Trophoblast cell (in vitro differentiated cells and primary cell): ENCODE measurements around the gene SPPL2C.
A peak's percentile ranks its signal among the peaks of the same experiment; 100 is the strongest.

Experiments
- DNase-seq, 2 donors: peaks; one replicate each; pipeline ENCODE4 v3.0.0-alpha.2; 2016
- H2AFZ ChIP-seq: 2 replicates; pipeline ENCODE4 v1.6.1; 2013; ENCODE audit warnings: low read length, moderate library complexity, mild to moderate bottlenecking; ENCODE audit not compliant: insufficient read depth, poor library complexity
- H2AK5ac ChIP-seq: 2 replicates; pipeline ENCODE4 v1.6.1; 2013; ENCODE audit warnings: mild to moderate bottlenecking, low read length
- H2BK120ac ChIP-seq: 2 replicates; pipeline ENCODE4 v1.6.1; 2013; ENCODE audit warnings: low read length, mild to moderate bottlenecking, moderate library complexity; ENCODE audit not compliant: insufficient read depth, poor library complexity
- H2BK12ac ChIP-seq: 2 replicates; pipeline ENCODE4 v1.6.1; 2013; ENCODE audit warnings: mild to moderate bottlenecking, low read length, moderate library complexity
- H2BK5ac ChIP-seq: 2 replicates; pipeline ENCODE4 v1.6.1; 2013; ENCODE audit warnings: low read length, low read depth, moderate library complexity, mild to moderate bottlenecking; ENCODE audit not compliant: poor library complexity
- H3K14ac ChIP-seq: 2 replicates; pipeline ENCODE4 v1.6.1; 2013; ENCODE audit warnings: mild to moderate bottlenecking, low read length
- H3K18ac ChIP-seq: 2 replicates; pipeline ENCODE4 v1.6.1; 2013; ENCODE audit warnings: mild to moderate bottlenecking, low read length
- H3K23ac ChIP-seq: 2 replicates; pipeline ENCODE4 v1.6.1; 2013; ENCODE audit warnings: low read length
- H3K27ac ChIP-seq: 2 replicates; pipeline ENCODE4 v1.5.1; 2013; ENCODE audit warnings: low read depth, mild to moderate bottlenecking, inconsistent platforms, low read length, moderate library complexity
- H3K27me3 ChIP-seq: 2 replicates; pipeline ENCODE4 v1.6.1; 2013; ENCODE audit warnings: inconsistent platforms, mild to moderate bottlenecking, low read length, moderate library complexity; ENCODE audit not compliant: insufficient read depth
- H3K36me3 ChIP-seq, 2 experiments: 1 replicate in 1 of 2; 2 replicates in 1 of 2; pipeline ENCODE4 v1.6.1; 2013; ENCODE audit warnings: low read length in 2 of 2, mild to moderate bottlenecking in 2 of 2, moderate library complexity in 1 of 2; ENCODE audit not compliant: insufficient read depth in 2 of 2, control insufficient read depth in 1 of 2
- H3K4ac ChIP-seq: 2 replicates; pipeline ENCODE4 v1.6.1; 2013; ENCODE audit warnings: low read depth, mild to moderate bottlenecking, low read length, moderate library complexity
- H3K4me1 ChIP-seq, 2 experiments: 1 replicate in 1 of 2; 2 replicates in 1 of 2; pipeline ENCODE4 v1.6.1; 2013; ENCODE audit warnings: low read length in 2 of 2, mild to moderate bottlenecking in 2 of 2, moderate library complexity in 1 of 2; ENCODE audit not compliant: insufficient read depth in 2 of 2, control insufficient read depth in 1 of 2
- H3K4me2 ChIP-seq: 2 replicates; pipeline ENCODE4 v1.6.1; 2013; ENCODE audit warnings: inconsistent platforms, mild to moderate bottlenecking, low read length, moderate library complexity
- H3K4me3 ChIP-seq: 2 replicates; pipeline ENCODE4 v1.5.1; 2013; ENCODE audit warnings: mild to moderate bottlenecking, low read depth, low read length, inconsistent platforms
- H3K79me1 ChIP-seq: one replicate; pipeline ENCODE4 v1.6.1; 2013; ENCODE audit warnings: low read length
- H3K79me2 ChIP-seq: 2 replicates; pipeline ENCODE4 v1.6.1; 2013; ENCODE audit warnings: low read length, mild to moderate bottlenecking; ENCODE audit not compliant: control insufficient read depth, insufficient read depth, poor library complexity
- H3K9ac ChIP-seq: 2 replicates; pipeline ENCODE4 v1.6.1; 2013; ENCODE audit warnings: mild to moderate bottlenecking, low read length
- H3K9me3 ChIP-seq: 2 replicates; pipeline ENCODE4 v1.6.1; 2013; ENCODE audit warnings: low read depth, mild to moderate bottlenecking, control low read depth, inconsistent platforms, low read length; ENCODE audit not compliant: insufficient read depth
- H4K12ac ChIP-seq: 2 replicates; pipeline ENCODE4 v1.6.1; 2013; ENCODE audit warnings: low read depth, mild to moderate bottlenecking, low read length, moderate library complexity
- H4K8ac ChIP-seq: 2 replicates; pipeline ENCODE4 v1.6.1; 2013; ENCODE audit warnings: low read depth, mild to moderate bottlenecking, low read length, moderate library complexity
- H4K91ac ChIP-seq: one replicate; pipeline ENCODE4 v1.6.1; 2013; ENCODE audit warnings: low read depth, mild to moderate bottlenecking, low read length, moderate library complexity
- WGBS: extraction: QIAGEN DNeasy Blood & Tissue Kit; methylation state at CpG from one replicate; pipeline ENCODE4 v1.1.7; 2013; ENCODE audit warnings: missing lambda C conversion rate; ENCODE audit not compliant: insufficient read length, insufficient coverage; ENCODE audit errors: extremely low coverage; 5-methylcytosine and 5-hydroxymethylcytosine counted together

Gene SPPL2C

GRCh38 chr17:45828582-45829133 lies 16.0 kb upstream of the SPPL2C start:
- no peak overlapping the region for H2BK12ac ChIP-seq
- no peaks in the 10 kb centered on the region for H3K79me1 ChIP-seq
- H4K12ac ChIP-seq = no peak overlapping the region
- no peak overlapping the region for H3K9ac ChIP-seq
- no peak overlapping the region for H3K4me3 ChIP-seq
- H4K8ac ChIP-seq = no peak overlapping the region
- H2BK5ac ChIP-seq = no peak overlapping the region
- H3K27ac ChIP-seq = no peak overlapping the region
- no peaks in the 10 kb centered on the region for H3K36me3 ChIP-seq
- H2AFZ ChIP-seq = no peak overlapping the region
- no peaks in the 10 kb centered on the region for H3K4me1 ChIP-seq
- H3K18ac ChIP-seq = no peak overlapping the region
- no peak overlapping the region for H3K4ac ChIP-seq
- no peak overlapping the region for H4K91ac ChIP-seq
- no peaks in the 10 kb centered on the region for H3K27me3 ChIP-seq
- no peaks in the 10 kb centered on the region for H3K79me2 ChIP-seq
- no CpG with 5 or more reads among the region's 15 CpGs for WGBS
- no peak overlapping the region for H2BK120ac ChIP-seq
- no peaks in the 10 kb centered on the region for H3K9me3 ChIP-seq
- no peak for DNase-seq
- no peak overlapping the region for H3K4me2 ChIP-seq
- no peak overlapping the region for H3K14ac ChIP-seq
- H2AK5ac ChIP-seq = no peak overlapping the region
- H3K23ac ChIP-seq = no peak overlapping the region

DNA sequence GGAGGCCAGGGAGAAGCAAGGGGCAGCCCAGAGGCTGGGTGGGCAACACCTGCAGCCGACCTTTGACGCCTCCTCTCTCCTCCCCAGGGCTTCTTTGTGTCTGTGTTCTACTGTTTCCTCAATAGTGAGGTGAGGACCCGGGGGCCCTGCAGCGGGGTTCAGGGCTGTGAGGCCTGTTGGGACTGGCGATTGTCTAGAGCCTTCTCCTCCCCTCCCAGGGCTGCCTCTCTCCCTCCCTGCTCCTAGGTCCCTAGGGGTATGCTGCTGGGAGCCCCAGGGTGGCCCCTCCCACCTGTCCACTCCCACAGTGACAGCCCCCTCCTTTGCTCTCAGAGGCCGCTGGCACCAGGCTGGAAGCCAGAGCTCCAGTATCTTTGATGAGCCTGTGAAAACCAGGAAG lies 10.8 kb upstream of the SPPL2C start:
- no peak overlapping the region for H2BK12ac ChIP-seq
- H3K23ac ChIP-seq = no peak overlapping the region
- no peak overlapping the region for H3K4me3 ChIP-seq
- no peak overlapping the region for H4K12ac ChIP-seq
- no peak for DNase-seq
- no peak overlapping the region for H3K18ac ChIP-seq
- H3K79me2 ChIP-seq = no peaks in the 10 kb centered on the region
- no peak overlapping the region for H2BK5ac ChIP-seq
- no peaks in the 10 kb centered on the region for H3K79me1 ChIP-seq
- H3K27me3 ChIP-seq = no peaks in the 10 kb centered on the region
- H3K36me3 ChIP-seq = no peaks in the 10 kb centered on the region
- no peak overlapping the region for H2AFZ ChIP-seq
- no peak overlapping the region for H4K91ac ChIP-seq
- H3K4ac ChIP-seq = no peak overlapping the region
- no peak overlapping the region for H2BK120ac ChIP-seq
- no peak overlapping the region for H2AK5ac ChIP-seq
- H3K9ac ChIP-seq = no peak overlapping the region
- no peak overlapping the region for H4K8ac ChIP-seq
- WGBS = no CpG with 5 or more reads among the region's 6 CpGs
- no peaks in the 10 kb centered on the region for H3K4me1 ChIP-seq
- no peak overlapping the region for H3K27ac ChIP-seq
- no peak overlapping the region for H3K14ac ChIP-seq
- peaks cover 1% of the 10 kb centered on the region for H3K9me3 ChIP-seq
- H3K4me2 ChIP-seq = no peak overlapping the region

- no CpG with 5 or more reads among the region's 26 CpGs for WGBS
- H4K91ac ChIP-seq = no peak overlapping the region
- no peak overlapping the region for H2AK5ac ChIP-seq
- H3K79me1 ChIP-seq = no peaks in the 10 kb centered on the region
- no peaks in the 10 kb centered on the region for H3K4me1 ChIP-seq
- no peak overlapping the region for H3K14ac ChIP-seq
- no peak overlapping the region for H3K18ac ChIP-seq
- H3K79me2 ChIP-seq = no peaks in the 10 kb centered on the region
- no peak overlapping the region for H2AFZ ChIP-seq
- H4K12ac ChIP-seq = no peak overlapping the region
- no peak overlapping the region for H3K27ac ChIP-seq
- H3K23ac ChIP-seq = no peak overlapping the region
- no peak overlapping the region for H4K8ac ChIP-seq
- no peaks in the 10 kb centered on the region for H3K36me3 ChIP-seq
- no peak overlapping the region for H2BK5ac ChIP-seq
- H2BK12ac ChIP-seq = no peak overlapping the region
- H2BK120ac ChIP-seq = no peak overlapping the region
- H3K9ac ChIP-seq = no peak overlapping the region
- H3K27me3 ChIP-seq = no peaks in the 10 kb centered on the region
- H3K9me3 ChIP-seq = peaks cover 1% of the 10 kb centered on the region
- peak overlapping the region; percentile 43 for H3K4me3 ChIP-seq
- peak; percentile 44 to 71 for DNase-seq
- no peak overlapping the region for H3K4me2 ChIP-seq
- H3K4ac ChIP-seq = no peak overlapping the region
These were observed 9.9 kb upstream of the SPPL2C start for GRCh38 chr17:45834471-45835396.

GRCh38 chr17:45835481-45835880 lies 9.2 kb upstream of the SPPL2C start:
- H3K18ac ChIP-seq = no peak overlapping the region
- no peak overlapping the region for H2BK120ac ChIP-seq
- H4K8ac ChIP-seq = no peak overlapping the region
- H4K91ac ChIP-seq = no peak overlapping the region
- peaks cover 1% of the 10 kb centered on the region for H3K9me3 ChIP-seq
- no peak overlapping the region for H2AFZ ChIP-seq
- no peak overlapping the region for H3K4me3 ChIP-seq
- H3K23ac ChIP-seq = no peak overlapping the region
- H3K27me3 ChIP-seq = no peaks in the 10 kb centered on the region
- H3K4ac ChIP-seq = no peak overlapping the region
- H3K79me1 ChIP-seq = no peaks in the 10 kb centered on the region
- no peak overlapping the region for H3K9ac ChIP-seq
- H3K27ac ChIP-seq = no peak overlapping the region
- H2BK5ac ChIP-seq = no peak overlapping the region
- H2AK5ac ChIP-seq = no peak overlapping the region
- H3K4me2 ChIP-seq = no peak overlapping the region
- no peaks in the 10 kb centered on the region for H3K36me3 ChIP-seq
- H3K14ac ChIP-seq = no peak overlapping the region
- DNase-seq = no peak
- no CpG with 5 or more reads among the region's 5 CpGs for WGBS
- H4K12ac ChIP-seq = no peak overlapping the region
- H3K79me2 ChIP-seq = no peaks in the 10 kb centered on the region
- no peaks in the 10 kb centered on the region for H3K4me1 ChIP-seq
- H2BK12ac ChIP-seq = no peak overlapping the region
